ENCODE measurements around the gene ZNF625.

ZNF625 gene

GRCh38 chr19:12156223-12157058 lies at the start of gene ZNF625:
Gene ZNF625 (minus strand): TSS chr19:12156734. CDS start chr19:12156558, 176 bp downstream.
- peak; percentile 90 for DNase-seq

- DNase-seq = no peak
These were observed 48.8 kb upstream of the ZNF625 start for GRCh38 chr19:12205296-12205695.

GRCh38 chr19:12202250-12202649 lies 45.7 kb upstream of the ZNF625 start:
- peak; percentile 40 for DNase-seq

GRCh38 chr19:12199757-12200419 lies 43.4 kb upstream of the ZNF625 start:
- no peak for DNase-seq

GRCh38 chr19:12198136-12198535 lies 41.6 kb upstream of the ZNF625 start:
- DNase-seq = no peak

GRCh38 chr19:12194827-12195731 lies 38.5 kb upstream of the ZNF625 start:
- DNase-seq = peak; percentile 51

- DNase-seq = peak; percentile 9
These were observed 31.1 kb upstream of the ZNF625 start for GRCh38 chr19:12187625-12188024.

GRCh38 chr19:12180377-12180776 lies 23.8 kb upstream of the ZNF625 start:
- no peak for DNase-seq

- no peak for DNase-seq
These were observed 10.1 kb upstream of the ZNF625 start for GRCh38 chr19:12166626-12167025.

GRCh38 chr19:12163826-12164225 lies 7.3 kb upstream of the ZNF625 start:
- peak; percentile 19 for DNase-seq

GRCh38 chr19:12162882-12163806 lies 6.6 kb upstream of the ZNF625 start, which contains the start of gene ZNF136:
Gene ZNF136 (plus strand): TSS chr19:12163096. CDS start chr19:12163204, 108 bp downstream.
- peak; percentile 98 for DNase-seq

GRCh38 chr19:12162513-12162881 lies 6.0 kb upstream of the ZNF625 start:
- no peak for DNase-seq

GRCh38 chr19:12159773-12160414 lies 3.4 kb upstream of the ZNF625 start:
- DNase-seq = no peak

GRCh38 chr19:12155324-12155860 lies 1.1 kb downstream of the ZNF625 start:
- DNase-seq = peak; percentile 46

- DNase-seq = no peak
These were observed 11.2 kb downstream of the ZNF625 start for GRCh38 chr19:12145348-12145747.

- no peak for DNase-seq
These were observed 15.2 kb downstream of the ZNF625 start for GRCh38 chr19:12141405-12141736.

- DNase-seq = peak; percentile 94
These were observed 15.8 kb downstream of the ZNF625 start for GRCh38 chr19:12140545-12141404.

GRCh38 chr19:12139885-12140544 lies 16.5 kb downstream of the ZNF625 start, which contains the start of gene ZNF20:
Gene ZNF20 (minus strand): TSS chr19:12140350. CDS start chr19:12140182, 168 bp downstream.
- DNase-seq = peak; percentile 98

- DNase-seq = peak; percentile 43
These were observed 17.3 kb downstream of the ZNF625 start for GRCh38 chr19:12139269-12139668.

Data from hematopoietic multipotent progenitor cell treated with erythropoietin and hydrocortisone succinate and interleukin-3 and kit ligand, for 6 days (in vitro differentiated cells).